GM18505 (cell line): Measurements from ENCODE around the gene EIPR1.

Experiments
- ATAC-seq: cut with Tn5 transposase; IDR thresholded peaks from one replicate; pipeline ENCODE4 v1.9.1; 2021; ENCODE audit not compliant: unreplicated experiment
- POLR2A ChIP-seq: IDR thresholded peaks from 4 replicates; pipeline ENCODE4 v1.6.1; 2011; ENCODE audit warnings: borderline replicate concordance; ENCODE audit not compliant: insufficient read depth, insufficient read length; ENCODE audit errors: extremely low read depth

Gene EIPR1

DNA sequence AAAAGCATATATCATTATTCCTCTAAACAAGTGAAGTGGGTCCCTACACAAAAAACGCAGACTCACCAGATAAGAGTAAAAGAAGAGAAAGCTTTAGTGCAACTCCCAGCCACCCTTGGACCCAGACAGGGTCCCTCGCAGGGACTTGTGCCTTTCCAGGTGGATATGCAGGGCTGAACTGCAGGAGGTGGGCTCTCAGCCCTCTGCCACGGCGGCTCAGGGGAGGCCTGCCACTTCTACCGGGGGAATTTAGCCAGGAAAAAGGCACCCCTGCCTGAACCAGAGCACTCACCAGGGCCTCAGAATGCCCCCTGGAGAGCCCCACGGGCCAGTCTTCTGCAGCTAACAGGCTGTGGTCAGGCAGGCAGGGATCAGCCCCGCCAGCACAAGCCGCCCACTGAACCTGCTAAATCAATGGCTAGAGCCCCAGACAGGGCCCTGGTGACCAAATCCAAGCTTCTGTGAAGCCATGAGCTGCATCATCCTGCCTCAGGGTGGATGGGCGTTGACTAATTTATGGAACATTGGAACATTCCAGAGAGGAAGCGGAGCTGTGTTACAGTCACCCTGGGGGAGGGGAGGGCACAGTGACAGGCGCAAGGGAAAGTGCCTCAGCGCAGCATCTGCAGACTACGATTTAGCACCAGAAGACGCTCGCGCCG, 209.3 kb downstream of the EIPR1 start:
- no peak for TF ChIP-seq POLR2A
- ATAC-seq: no peak

DNA sequence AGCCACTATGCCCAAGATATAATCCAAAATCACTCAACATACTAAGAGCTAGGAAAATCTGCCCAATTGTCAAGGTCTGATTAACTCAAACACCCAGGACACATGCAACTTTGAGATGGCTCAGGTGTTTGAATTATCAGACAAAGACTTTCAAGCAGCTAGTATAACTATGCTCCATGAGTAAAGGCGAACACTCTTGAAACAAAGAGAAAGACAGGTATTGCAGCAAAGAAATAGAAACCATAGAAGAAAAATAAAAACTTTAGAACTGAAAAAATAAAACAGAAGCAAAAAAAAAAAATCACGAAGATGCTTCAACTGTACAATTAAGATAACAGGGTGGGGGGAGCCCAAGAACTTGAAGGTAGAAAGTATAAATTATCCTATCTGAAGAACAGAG, 214.2 kb downstream of the EIPR1 start:
- ATAC-seq: no peak
- no peak for TF ChIP-seq POLR2A

DNA sequence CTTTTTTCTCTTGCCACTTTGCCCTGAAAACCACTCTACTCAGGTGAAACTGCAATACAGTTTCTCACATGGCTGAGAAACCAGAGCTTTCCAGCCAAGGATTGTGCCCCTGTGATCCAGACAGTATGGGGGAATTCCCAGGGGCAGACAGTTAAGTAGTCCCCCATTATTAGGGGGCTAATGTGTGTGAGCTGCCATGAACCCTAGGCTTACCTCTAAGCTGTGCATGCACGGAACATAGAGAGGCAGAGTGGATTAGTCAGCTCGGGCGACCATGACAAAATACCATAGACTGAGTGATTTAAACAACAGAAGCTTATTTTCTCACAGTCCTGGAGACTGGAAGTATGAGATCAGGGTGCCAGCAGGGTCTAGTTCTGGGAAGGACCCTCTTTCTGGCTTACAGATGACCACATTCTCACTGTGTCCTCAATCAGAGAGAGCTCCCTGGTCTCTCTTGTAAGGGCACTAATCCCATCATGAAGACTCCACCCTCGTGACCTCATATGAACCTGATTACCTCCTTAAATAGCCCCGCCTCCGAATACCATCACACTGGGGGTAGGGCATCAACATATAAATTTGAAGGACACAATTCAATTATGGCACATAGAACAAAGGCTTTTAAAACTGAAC, 215.1 kb downstream of the EIPR1 start:
- no peak for TF ChIP-seq POLR2A
- no peak for ATAC-seq

DNA sequence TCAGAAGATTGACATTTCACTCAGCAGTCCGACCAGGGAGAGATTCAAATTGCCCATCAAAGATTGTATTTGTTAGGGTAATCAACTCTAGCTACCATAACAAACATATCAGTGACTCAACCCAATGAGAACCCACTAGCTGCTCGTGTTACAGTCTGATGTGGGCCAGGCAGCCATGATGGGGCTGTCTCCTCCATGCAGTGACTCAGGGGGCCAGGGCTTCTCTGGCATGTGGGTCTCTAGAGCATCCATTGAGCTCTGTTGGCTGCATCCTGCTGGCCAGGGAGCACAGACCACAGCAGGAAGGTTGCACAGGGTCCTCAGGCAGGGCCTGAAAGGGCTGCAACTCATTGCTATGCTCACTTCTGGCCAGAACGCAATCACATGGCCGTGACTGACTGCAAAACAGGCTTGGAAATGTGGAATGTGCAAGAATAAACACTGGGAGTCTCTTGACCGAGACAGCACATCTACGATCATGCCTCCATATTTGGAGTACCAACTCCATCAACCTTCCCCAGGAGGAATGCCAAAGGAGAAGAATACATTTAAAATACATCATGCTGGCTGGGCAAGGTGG, 216.8 kb downstream of the EIPR1 start:
- no peak for TF ChIP-seq POLR2A
- no peak for ATAC-seq

DNA sequence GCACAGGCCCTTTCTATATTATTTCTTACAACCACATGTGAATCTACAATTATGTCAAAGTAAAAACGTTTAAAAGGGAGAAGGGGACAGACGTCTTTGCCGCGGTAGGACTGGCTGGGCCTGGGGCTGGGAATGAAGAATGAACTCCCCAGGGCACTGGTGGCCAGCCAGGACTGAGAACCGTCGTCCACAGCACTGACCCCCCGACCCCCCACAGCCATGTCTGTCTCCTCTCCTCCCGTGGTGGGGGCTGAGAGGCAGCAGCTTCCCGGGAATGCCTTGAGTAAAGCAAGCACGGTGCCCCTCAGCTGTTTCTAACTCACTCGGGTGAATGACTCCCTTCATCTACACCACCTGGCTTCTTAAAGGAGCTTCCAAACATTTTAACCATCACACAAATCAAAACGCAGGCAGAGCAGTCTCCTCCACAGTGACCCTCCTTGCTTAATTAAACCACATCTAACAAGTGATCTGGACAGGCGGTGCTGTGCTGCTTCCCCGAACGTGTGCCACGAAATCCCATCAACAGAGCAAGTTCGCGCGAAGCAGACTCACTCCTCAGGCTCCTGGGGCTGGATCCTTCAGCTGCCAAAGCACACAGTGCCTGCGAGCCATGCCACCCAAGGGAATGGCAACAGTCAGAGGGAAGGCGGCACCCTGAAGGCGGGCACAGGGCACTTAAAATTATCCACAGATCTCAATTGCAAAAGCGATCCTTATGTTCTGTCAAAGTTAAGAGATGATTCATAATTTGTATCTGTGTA, 217.7 kb downstream of the EIPR1 start:
- TF ChIP-seq POLR2A: no peak
- ATAC-seq: no peak

DNA sequence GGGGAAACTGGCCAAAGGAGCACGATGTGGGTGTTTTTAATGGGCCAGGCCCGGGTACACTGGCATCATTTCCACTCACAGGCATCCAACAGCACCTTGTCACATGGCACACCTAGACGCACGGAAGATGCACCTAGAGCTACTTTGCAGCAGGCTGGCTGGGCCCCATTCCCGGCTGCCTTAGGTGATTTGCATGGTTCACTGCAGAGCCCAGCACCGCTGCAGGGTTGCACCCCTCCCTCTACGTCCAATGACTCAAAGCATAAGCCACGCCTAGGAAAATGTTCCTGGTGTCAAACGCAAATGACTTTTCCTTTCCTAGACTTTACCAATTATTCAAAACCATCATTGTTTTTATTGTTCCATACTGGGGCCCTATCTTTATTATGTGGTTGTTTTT, 222.9 kb downstream of the EIPR1 start:
- ATAC-seq: no peak

DNA sequence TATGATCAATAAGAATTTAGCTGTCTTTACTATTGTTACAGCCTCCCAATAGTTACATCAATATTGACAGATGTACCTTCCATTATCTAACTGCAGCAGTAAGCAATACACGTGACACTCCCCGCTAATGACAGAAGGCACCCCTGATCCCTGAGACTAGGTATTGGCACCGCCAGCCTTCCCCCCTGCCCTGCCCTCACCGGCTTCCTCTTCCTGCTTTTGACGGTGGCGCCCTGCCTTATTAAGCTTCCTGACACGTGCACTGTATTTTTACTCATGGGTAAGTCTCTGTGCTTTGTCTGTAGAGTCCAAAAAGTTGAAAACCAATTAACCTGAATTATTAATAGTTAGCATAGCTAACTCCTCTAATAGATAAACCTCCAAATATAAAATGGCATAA, 223.5 kb downstream of the EIPR1 start:
- no peak for ATAC-seq

More for the DNA sequence above, 222.9 kb downstream of the EIPR1 start:
- no peak for TF ChIP-seq POLR2A

DNA sequence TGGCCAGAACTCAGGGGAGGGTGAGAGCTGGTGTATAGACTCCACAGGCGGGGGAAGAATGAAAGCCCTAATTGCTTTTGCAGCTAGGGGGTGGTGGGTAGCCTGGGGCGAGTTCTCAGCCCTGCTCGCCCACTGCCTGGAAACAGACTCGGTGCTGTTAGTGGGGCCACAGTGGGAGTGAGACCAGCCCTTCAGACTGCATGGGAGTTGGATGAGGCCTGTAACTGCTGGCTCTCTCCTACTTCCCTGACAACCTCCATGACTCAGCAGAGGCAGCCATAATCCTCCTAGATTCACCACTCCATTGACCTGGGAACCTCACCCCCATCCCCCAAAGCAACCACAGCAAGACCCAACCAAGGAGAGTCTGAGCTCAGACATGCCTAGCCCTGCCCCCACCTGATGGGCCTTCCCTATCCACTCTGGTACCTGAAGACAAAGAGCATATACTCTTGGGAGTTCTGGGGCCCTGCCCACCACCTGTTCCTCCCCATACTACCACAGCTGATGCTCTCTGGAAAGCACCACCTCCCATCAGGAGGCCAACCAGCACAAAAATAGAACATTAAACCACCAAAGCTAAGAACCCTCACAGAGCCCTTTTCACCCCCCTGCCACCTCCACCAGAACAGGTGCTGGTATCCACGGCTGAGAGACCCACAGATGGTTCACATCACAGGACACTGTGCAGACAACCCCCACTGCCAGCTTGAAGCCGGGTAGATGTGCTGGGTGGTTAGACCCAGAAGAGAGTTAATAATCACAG, 226.3 kb downstream of the EIPR1 start:
- no peak for ATAC-seq
- TF ChIP-seq POLR2A: no peak

More for the DNA sequence above, 223.5 kb downstream of the EIPR1 start:
- no peak for TF ChIP-seq POLR2A

DNA sequence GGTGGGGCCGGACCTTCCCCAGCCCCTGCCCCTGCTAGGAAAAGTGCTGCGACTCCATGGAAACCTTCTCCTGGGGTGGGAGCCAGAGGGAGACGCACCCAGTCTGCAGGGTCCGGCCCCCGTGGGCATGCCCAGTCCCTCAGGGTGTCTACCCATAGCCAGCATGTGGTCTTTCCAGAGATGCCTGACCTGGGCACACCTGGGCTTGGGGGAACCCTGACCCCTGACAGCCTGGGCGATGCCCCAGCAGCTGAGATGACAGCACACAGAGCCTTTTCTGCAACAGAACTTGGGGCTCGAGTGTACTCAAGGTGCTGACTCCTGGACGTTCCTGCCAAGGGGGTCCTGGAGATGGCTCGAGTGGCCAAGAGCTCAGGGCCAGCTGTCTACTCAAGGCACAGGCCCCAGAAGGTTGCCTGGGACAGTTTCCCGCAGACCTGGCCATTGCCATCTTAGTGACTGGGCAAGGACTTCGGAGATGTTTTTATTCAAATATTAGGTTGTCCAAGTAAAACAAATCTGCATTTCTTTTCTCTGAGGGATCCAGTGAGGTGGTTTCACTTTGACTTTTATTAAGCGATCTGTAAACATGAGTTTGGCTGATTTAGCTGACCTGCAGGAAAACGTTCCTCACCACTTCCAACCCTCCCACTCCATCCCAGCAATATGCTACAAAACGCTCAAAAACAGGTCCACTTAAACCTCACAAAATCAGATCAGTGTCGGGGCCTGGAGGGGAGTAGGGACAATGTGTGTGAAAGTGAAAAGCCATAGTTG, 228.0 kb downstream of the EIPR1 start:
- no peak for ATAC-seq
- no peak for TF ChIP-seq POLR2A

DNA sequence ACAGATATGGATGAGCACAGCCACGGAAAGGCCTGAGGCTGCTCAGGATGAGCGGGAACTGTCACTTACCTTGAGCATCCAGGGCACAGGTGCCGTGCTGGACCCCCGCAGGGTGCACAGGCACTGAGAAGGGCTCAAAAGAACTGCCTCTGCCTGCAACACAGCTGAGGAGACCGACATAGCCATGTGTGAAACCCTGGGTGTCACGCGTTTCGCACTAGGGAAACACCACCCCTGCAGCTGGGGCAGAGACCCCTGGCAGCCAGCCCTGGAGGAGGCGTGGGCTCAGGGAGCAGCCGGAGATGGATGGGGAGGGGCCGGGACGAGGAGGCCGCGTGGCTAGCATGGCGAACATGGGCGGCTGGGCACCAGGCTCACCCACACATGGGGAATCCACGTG, 228.9 kb downstream of the EIPR1 start:
- no peak for TF ChIP-seq POLR2A
- ATAC-seq: no peak

DNA sequence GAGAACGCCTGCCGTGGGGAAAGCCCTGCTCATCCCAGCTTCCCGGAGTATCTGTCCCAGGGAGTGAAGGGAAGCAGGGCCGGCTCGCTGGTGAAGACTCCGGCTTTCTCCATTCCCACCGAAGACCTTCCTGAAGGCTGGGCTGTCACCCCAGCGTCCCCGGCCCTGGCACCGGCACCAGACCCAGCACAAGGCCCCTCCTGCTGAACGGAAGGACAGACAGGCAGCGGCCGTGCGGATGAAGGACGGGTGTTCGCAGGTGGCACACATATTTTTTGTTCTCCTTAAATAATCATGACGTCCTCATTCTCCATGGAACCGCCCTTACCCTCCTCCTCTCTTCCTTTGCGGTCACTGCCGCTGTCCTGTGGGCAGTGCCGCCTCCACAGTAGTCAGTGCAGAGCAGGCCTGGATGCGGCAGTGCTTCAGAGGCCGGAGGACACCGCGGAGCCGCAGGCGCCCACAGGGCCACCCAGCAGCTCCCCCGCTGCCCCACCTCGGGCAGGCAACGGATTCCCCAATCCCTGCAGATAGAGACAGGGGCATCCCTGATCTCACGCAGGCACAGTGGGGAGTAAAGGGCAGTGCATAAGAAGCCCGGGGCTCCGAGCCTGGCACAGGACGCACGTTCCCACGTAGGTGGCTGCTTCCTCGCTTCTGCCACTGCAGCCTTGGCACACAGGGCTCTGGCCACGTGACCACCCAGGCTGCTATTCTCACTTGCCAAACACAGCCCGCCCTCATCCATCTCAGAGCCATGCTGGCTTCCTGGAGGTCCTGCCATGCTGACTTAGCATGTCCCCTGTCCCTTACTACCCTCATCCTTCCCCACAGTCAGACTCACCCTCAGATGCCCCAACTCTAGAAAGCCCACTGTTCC, 229.7 kb downstream of the EIPR1 start:
- TF ChIP-seq POLR2A: no peak
- no peak for ATAC-seq

DNA sequence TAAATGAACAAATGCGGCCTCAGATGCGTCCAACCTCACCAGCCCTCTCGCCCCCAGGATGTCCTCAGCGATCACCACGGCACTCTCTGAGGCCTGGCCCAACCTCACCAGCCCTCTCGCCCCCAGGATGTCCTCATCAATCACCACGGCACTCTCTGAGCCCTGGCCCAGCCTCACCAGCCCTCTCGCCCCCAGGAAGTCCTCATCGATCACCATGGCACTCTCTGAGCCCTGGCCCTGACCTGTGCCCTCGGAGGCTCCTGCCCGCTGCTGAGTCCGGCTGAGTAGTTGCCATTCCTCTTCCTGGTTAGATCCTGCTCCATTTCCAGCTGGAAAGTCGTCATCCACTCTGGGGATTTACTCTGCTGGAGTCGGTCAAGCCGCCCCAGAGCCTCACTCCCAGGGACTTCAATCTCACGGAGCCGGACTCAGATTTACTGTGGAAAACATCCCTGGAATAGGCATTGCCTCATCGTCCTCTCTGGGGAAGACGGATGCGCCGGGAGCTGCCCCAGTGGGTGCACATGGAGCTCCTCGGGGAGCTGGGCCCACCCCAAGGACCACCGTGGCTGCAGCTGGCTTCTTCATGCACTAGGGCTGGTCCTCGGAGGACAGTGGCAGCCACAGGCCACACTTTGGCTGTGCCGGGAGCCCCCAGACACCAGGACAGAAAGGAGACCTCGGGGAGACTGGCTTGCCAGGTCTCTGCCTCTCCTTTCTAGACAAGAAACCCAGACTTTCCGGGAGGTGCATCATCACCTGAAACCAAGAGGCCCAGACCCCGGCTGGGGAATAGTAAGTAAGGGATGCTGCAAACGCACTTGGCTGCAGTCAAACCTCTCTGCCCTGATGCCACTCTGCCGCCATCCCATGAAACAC, 230.6 kb downstream of the EIPR1 start:
- no peak for ATAC-seq
- no peak for TF ChIP-seq POLR2A
